CD4-positive, alpha-beta T cell (primary cell): ENCODE data around the gene NKAIN2. TPM values are rescaled to one million over a fixed set of nuclear protein-coding genes. Genes with fewer than 3 reads are reported as not detected.

Experiments used
- ATAC-seq: fragments of 200-7000 bp; cut with Tn5 transposase; one replicate; pipeline ENCODE4 v1.10.0; 2022; ENCODE audit warnings: mild to moderate bottlenecking; ENCODE audit not compliant: poor library complexity
- CTCF ChIA-PET: fragments of 350-600 bp; sonication (Branson Sonifier 250); formaldehyde crosslinking; loops from one replicate; lab custom pipeline; 2021; ENCODE audit warnings: antibody characterized with exemption, inconsistent platforms; lab: Charles Lee
- POLR2A ChIA-PET: fragments of 350-600 bp; sonication (Branson Sonifier 250); formaldehyde crosslinking; loops from one replicate; lab custom pipeline; 2021; ENCODE audit warnings: antibody characterized with exemption, inconsistent platforms; lab: Charles Lee
- DNase-seq, 14 experiments: peaks; one replicate each; pipeline ENCODE4 v3.0.0-alpha.2; 2013 to 2020; ENCODE audit warnings: mixed read lengths in 2 of 14
- H3K27ac ChIP-seq, 2 donors: one replicate each; pipeline versions ENCODE4 v1.5.1 to v1.7.0; 2013; ENCODE audit warnings: low read length in 2 of 2, low read depth in 1 of 2, mild to moderate bottlenecking in 1 of 2
- H3K27me3 ChIP-seq, 2 experiments: 1 replicate in 1 of 2; 2 replicates in 1 of 2; pipeline versions ENCODE4 v1.6.1 to v1.7.0; 2013; ENCODE audit warnings: low read length in 2 of 2, control low read depth in 1 of 2, mild to moderate bottlenecking in 1 of 2, moderate library complexity in 1 of 2; ENCODE audit not compliant: insufficient read depth in 2 of 2, control insufficient read depth in 1 of 2
- H3K36me3 ChIP-seq: one replicate; pipeline ENCODE4 v1.6.1; 2013; ENCODE audit warnings: low read length, control low read depth; ENCODE audit not compliant: insufficient read depth
- H3K4me1 ChIP-seq: one replicate; pipeline ENCODE4 v1.6.1; 2013; ENCODE audit warnings: low read length, control low read depth; ENCODE audit not compliant: insufficient read depth
- H3K4me3 ChIP-seq: one replicate; pipeline ENCODE4 v1.5.1; 2013; ENCODE audit warnings: mild to moderate bottlenecking, low read length, moderate library complexity
- H3K9me3 ChIP-seq, 2 experiments: 1 replicate in 1 of 2; 2 replicates in 1 of 2; pipeline versions ENCODE4 v1.6.1 to v1.7.0; 2013; ENCODE audit warnings: low read length in 2 of 2, mild to moderate bottlenecking in 2 of 2, control low read depth in 1 of 2, moderate library complexity in 1 of 2; ENCODE audit not compliant: control insufficient read depth in 1 of 2, insufficient read depth in 1 of 2
- H3K27ac Mint-ChIP-seq: one replicate; pipeline ENCODE4 v1.8.0; 2020; ENCODE audit warnings: mixed read lengths
- H3K27me3 Mint-ChIP-seq: one replicate; pipeline ENCODE4 v1.8.0; 2021; ENCODE audit warnings: mixed read lengths
- H3K36me3 Mint-ChIP-seq: one replicate; pipeline ENCODE4 v1.8.0; 2021; ENCODE audit warnings: low read depth, mixed read lengths
- H3K4me1 Mint-ChIP-seq: one replicate; pipeline ENCODE4 v1.8.0; 2021; ENCODE audit warnings: low read depth, mixed read lengths
- H3K4me3 Mint-ChIP-seq: one replicate; pipeline ENCODE4 v1.8.0; 2020; ENCODE audit warnings: mild to moderate bottlenecking, mixed read lengths
- H3K9me3 Mint-ChIP-seq: one replicate; pipeline ENCODE4 v1.8.0; 2020; ENCODE audit warnings: mixed read lengths
- CTCF ChIP-seq: fragments of 200-600 bp; IDR thresholded peaks from one replicate; pipeline ENCODE4 v1.8.0; 2022; ENCODE audit warnings: antibody characterized with exemption, mild to moderate bottlenecking
- intact Hi-C, 2 experiments: fragments of 100-400 bp; cut with DNase I in 1 of 2; cut with micrococcal nuclease in 1 of 2; formaldehyde crosslinking; loops; one replicate each; pipeline versions ENCODE4 v1.15.1 to v1.9.0; 2023 to 2025; cut with DNase I, micrococcal nuclease
- total RNA-seq, 174 experiments: library from RNA in 2 of 174; stranded (reverse) in 2 of 174; gene quantifications; one replicate each; pipeline ENCODE4 v1.2.3 and lab custom pipeline; 2021 to 2026

NKAIN2 gene
- total RNA-seq, 2 experiments from 2014 or later = not detected

GRCh38 chr6:124433387-124434160 is 629.9 kb downstream of the NKAIN2 start:
- POLR2A ChIA-PET = no interaction called here

GRCh38 chr6:124434421-124434820 is 630.8 kb downstream of the NKAIN2 start:
- Histone ChIP-seq H3K36me3 (no peaks in the 10 kb centered on the region), H3K27ac (no peak overlapping the region), H3K9me3 (no peaks in the 10 kb centered on the region), H3K27me3 (no peaks in the 10 kb centered on the region), H3K4me3 (no peak overlapping the region), H3K4me1 (no peaks in the 10 kb centered on the region)
- Mint-ChIP-seq H3K9me3 (no peaks in the 10 kb centered on the region), H3K27ac (no peak overlapping the region), H3K4me3 (no peak overlapping the region), H3K36me3 (no peaks in the 10 kb centered on the region), H3K27me3 (no peaks in the 10 kb centered on the region), H3K4me1 (no peaks in the 10 kb centered on the region)
- ATAC-seq (no peak), DNase-seq (no peak)
- ChIA-PET CTCF (no interaction called here), POLR2A (no interaction called here)
- TF ChIP-seq CTCF = no peak
- intact Hi-C loops = no loop called here

More at GRCh38 chr6:124433387-124434160, 629.9 kb downstream of the NKAIN2 start:
- no peak overlapping the region for H3K4me3 Mint-ChIP-seq
- ATAC-seq = no peak
- Histone ChIP-seq H3K27me3 (no peaks in the 10 kb centered on the region), H3K27ac (no peak overlapping the region), H3K4me1 (no peaks in the 10 kb centered on the region), H3K9me3 (peaks cover 0 to 5% of the 10 kb centered on the region in 2 experiments), H3K4me3 (no peak overlapping the region), H3K36me3 (no peaks in the 10 kb centered on the region)
- CTCF ChIA-PET = no interaction called here
- no peaks in the 10 kb centered on the region for H3K27me3 Mint-ChIP-seq
- no peak overlapping the region for H3K27ac Mint-ChIP-seq
- H3K4me1 Mint-ChIP-seq = no peaks in the 10 kb centered on the region
- H3K9me3 Mint-ChIP-seq = no peaks in the 10 kb centered on the region
- TF ChIP-seq CTCF = no peak
- intact Hi-C loops = no loop called here
- H3K36me3 Mint-ChIP-seq = no peaks in the 10 kb centered on the region
- DNase-seq = no peak

GRCh38 chr6:124436803-124437202 is 633.1 kb downstream of the NKAIN2 start:
- POLR2A ChIA-PET = no interaction called here
- H3K9me3 ChIP-seq = no peaks in the 10 kb centered on the region

More at GRCh38 chr6:124436803-124437202, 633.1 kb downstream of the NKAIN2 start:
- Mint-ChIP-seq H3K27ac (no peak overlapping the region), H3K4me3 (no peak overlapping the region), H3K27me3 (no peaks in the 10 kb centered on the region), H3K4me1 (no peaks in the 10 kb centered on the region), H3K9me3 (no peaks in the 10 kb centered on the region), H3K36me3 (no peaks in the 10 kb centered on the region)
- no peaks in the 10 kb centered on the region for H3K36me3 ChIP-seq
- ATAC-seq = no peak
- H3K27ac ChIP-seq = no peak overlapping the region
- no peak for DNase-seq
- no peaks in the 10 kb centered on the region for H3K27me3 ChIP-seq
- no peak overlapping the region for H3K4me3 ChIP-seq
- CTCF ChIA-PET = no interaction called here
- no peak for TF ChIP-seq CTCF
- intact Hi-C loops = no loop called here
- H3K4me1 ChIP-seq = no peaks in the 10 kb centered on the region
